ENCODE results near the gene CHST12.
A peak's percentile ranks its signal among the peaks of the same experiment; 100 is the strongest.
"Not testable (repeated sequence)": the region's sequence is repeated elsewhere in the genome, so short reads cannot be mapped to it uniquely, and the experiment has no call there.

CHST12 gene

DNA sequence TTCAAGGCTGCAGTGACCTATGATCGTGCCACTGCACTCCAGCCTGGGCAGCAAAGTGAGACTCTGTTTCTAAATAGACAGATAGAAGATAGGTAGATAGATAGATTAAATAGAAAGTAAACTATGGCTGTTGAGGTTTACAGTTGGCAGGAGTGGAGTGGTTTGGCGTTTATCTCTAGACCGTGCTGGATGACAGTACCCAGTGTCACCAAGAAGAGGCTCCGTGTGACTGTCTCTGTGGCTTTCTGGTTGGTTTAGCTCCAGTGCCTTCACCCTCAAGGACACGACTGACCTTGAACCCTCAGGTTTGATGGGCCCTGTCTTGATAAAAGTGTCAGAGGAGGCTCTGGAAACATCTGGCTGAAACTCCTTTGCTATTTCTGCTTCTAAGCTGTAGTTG is 31.7 kb downstream of the CHST12 start:
- DNase-seq (ENCODE audit: low spot score), result no peak

DNA sequence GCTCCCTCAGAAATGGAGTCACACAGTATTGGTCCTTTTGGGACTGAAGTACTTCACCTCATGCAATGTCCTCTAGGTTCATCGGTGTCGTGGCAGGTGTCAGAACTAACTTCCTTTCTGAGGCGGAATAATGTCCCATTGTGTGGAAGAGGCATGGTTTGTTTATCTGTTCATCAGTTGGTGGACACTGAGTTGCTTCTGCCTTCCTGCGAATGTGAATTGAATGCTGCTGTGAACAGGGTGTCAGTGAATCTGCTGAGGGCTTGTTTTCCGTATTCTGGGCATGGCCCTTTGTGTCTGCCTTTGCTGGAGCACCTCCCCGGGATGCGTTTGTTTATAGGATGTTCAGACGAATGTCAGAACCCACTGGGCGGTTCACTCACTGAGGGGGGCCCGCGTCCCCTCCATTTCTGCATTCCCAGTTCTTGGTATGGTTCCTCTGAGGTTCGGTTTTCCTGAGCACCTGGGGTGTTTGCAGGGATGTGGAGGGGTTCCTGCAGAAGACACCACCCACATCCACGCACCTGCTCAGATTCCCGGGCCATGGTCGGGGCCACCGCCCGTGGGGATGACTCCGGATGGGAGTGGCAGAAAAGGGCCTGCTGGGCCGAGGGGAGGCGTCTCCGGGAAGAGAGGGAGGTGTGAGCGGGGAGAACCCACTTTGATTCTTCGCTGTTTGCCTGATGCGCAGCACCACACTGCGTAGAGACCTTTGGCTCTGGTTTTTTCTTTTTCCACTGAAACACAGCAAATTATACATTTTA is 33.1 kb downstream of the CHST12 start:
- no peak for DNase-seq (ENCODE audit: low spot score)

DNA sequence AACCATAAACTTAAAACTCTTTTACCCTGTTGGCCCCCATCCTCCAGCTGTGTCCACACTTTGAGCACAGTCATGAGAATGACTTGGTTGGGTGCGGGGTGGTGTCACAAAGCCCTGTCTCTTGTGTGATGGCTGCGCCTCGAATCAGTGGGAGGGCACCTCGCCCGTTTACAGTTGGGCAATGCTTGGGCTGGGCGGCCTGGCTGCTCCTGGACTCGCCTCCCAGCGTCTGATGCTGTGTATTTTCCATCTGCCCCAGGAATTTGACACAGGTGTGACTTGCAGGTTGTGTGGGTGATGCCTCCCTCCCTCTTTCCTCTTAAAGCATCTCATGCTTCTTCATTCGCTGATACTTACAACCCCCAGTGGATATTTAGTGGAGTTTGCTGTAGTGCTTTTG is 33.7 kb downstream of the CHST12 start:
- no peak for DNase-seq (ENCODE audit: low spot score)

GRCh38 chr7:2437537-2438148 is 34.2 kb downstream of the CHST12 start:
- DNase-seq (ENCODE audit: low spot score), result no peak

DNA sequence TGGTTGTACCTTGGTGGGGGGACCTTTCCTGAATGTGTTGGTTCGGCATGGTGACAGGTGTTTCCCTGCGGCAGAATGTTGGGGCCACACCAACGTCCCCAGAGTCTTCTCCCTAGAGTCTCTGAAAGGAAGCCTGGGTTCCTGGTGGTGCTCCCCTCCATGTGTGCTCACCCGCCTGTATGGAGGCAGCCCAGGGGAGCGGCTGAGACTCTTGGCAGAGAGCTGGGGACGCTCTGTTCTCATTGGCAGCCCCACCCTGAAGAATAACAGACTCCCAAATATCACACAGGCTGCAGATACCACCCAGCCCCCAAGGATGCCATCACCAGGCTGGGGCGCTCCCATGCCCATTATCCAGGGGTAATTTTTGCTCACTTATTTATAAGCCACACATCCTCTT is 34.8 kb downstream of the CHST12 start:
- DNase-seq (ENCODE audit: low spot score), result no peak

DNA sequence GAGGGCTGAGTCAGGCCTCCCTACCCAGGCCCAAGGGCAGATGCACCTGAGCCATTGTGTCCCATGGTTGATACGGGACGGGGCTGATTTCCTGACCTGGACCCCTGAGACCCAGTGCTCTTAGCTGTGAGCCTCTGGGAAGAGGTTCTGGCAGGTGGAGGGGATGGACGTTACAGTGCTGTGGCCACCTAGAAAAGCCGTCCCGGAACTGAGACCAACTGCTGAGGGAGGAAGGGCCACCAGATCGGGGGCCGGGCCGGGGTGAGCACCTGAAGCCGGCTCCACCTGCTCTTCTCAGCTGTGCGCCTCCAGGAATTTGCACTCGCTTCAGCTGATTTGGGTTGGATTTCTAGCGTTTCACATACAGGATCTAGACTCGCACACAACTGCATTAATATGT is 35.4 kb downstream of the CHST12 start:
- DNase-seq (ENCODE audit: low spot score), result no peak

- DNase-seq (ENCODE audit: low spot score), result no peak
Measured at GRCh38 chr7:2440608-2441245, 37.3 kb downstream of the CHST12 start.

- DNase-seq (ENCODE audit: low spot score), result no peak
Measured at GRCh38 chr7:2441430-2442058, 38.1 kb downstream of the CHST12 start.

GRCh38 chr7:2443491-2443890 is 40.1 kb downstream of the CHST12 start:
- DNase-seq (ENCODE audit: low spot score), result no peak

- DNase-seq (ENCODE audit: low spot score), result no peak
Measured at GRCh38 chr7:2444476-2444875, 41.1 kb downstream of the CHST12 start.

- no peak for DNase-seq (ENCODE audit: low spot score)
Measured at GRCh38 chr7:2445047-2445446, 41.6 kb downstream of the CHST12 start.

DNA sequence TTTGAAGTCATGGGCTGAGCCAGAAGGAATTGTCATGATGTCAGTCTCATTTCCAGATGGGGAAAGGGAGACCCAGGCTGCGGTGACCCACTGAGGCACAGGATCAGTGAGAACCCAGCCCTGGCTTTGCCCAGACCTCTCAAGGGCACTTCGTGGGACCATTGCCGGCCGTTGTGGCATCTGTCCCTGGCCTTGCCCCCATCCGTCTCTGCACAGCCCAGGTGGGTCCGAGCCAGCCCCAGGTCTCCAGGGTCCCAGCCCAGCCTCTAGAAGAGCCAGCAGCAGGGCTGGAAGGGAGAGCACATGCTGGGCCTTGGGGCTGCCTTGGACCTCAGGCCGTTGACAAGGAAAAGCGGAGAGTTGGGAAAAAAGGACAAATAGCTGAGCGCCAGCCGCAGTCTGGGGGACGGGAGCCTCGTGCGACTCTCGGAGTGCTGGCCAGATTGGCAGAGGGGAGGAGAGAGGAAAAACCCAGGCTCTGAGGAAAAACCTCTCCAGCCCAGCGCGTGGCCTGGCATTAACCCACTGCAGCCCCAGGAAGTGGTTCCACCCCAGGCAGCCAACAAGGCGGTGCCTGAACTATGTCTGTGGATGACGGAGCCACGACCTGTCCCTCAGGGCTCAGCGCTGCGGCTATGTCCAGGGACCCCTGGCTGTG is 42.6 kb downstream of the CHST12 start:
- DNase-seq (ENCODE audit: low spot score), result no peak

DNA sequence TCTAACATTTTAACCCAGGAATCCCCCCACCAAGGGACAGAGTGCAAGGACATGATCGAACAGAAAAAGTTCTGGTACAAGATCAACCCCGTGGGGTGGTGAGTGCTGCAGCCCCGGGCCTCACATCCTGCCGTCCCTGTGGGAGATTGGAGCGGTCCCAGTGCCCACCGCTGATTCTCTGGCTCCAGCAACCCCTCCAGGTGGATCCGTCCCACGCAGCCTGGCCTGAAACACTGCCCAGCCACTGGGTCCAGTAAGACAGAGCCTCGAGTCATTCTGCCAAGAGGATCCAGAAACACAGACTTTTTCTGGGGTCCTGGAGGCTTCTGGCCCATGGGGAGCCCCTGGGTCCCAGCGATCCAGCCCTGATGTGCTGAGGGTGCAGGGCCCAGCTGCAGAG is 43.3 kb downstream of the CHST12 start:
- DNase-seq (ENCODE audit: low spot score), result no peak

GRCh38 chr7:2450198-2451107 is 47.0 kb downstream of the CHST12 start:
- no peak for DNase-seq (ENCODE audit: low spot score)

DNA sequence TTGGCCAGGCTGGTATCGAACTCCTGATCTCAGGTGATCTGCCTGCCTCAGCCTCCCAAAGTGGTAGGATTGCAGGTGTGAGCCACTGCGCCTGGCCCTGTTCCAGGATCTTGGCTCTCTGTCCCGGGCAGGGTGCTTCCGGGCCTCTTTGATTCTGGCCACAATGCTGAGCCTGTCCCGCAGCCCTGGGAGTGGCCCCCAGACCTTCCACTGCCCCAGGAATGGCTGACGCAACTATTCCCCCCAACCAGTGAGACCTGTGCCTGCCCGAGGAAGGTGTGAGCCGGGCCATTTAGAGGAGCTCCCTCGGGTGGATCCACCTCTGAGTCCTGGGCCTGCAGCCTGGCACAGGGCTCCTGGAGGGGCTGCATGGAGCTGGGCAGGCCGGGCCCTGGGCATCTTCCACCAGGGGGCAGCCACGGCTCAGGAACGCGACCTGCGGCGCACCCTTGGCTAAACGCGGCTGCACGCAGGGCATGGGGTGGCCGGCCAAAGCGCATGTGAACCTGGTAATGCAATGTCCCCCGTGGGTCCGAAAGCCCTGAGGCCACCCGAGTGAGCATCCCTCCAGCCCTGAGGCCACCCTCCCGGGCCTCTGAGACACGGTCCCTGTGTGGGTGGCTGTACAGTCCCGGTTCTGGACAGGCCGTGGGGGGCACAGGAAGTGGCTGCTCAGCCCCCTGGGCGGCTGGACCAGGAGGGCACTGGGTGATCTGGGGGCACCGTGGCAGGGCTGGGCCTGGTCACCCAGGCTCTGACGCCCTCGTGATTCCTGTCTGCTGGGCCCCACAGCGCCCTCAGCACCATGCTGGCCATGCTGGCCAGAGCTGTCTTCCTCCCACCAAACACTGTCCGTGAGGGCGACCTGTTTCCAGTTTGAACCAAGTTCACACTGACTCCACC is 48.0 kb downstream of the CHST12 start:
- peak; percentile 98 for DNase-seq (ENCODE audit: low spot score)

GRCh38 chr7:2452074-2452507 is 48.7 kb downstream of the CHST12 start:
- no peak for DNase-seq (ENCODE audit: low spot score)

- no peak for DNase-seq (ENCODE audit: low spot score)
Measured at GRCh38 chr7:2452643-2453270, 49.3 kb downstream of the CHST12 start.

DNA sequence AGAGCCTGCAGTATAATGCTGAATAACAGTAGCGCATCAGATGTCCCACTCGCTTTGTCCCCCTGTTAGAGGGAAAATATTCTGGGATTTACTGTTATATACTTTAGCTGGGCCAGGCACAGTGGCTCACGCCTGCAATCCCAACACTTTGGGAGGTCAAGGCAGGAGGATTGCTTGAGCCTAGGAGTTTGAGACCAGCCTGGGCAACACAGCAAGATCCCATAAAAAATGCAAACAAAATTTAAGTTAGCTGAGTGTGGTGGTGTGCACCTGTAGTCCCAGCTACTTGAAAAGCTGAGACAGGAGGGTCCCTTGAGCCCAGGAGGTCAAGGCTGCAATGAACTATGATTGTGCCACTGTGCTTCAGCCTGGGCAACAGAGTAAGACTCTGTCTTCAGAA is 50.4 kb downstream of the CHST12 start:
- DNase-seq (ENCODE audit: low spot score), result not testable (repeated sequence)

GRCh38 chr7:2459674-2460073 is 56.3 kb downstream of the CHST12 start:
- no peak for DNase-seq (ENCODE audit: low spot score)

DNA sequence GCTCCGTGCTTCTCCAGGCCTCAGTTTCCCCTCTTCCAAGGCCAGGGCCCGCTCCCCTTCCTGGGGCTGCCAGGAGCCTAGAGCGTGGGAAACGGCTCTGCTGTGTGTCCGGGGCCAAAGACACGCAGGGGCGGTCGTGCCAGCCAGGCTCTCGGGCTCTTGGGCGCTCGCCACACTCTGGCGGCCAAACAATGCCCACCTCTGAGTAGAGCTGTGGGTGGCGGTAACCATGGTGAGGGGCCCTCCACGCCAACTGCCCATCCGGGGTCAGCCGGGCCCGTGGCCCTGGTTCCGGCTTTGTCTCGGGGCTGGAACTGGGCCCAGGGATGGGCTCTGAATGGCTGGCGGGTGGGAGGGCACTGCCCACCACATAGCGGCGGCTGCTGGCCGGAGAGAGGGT is 56.8 kb downstream of the CHST12 start:
- DNase-seq (ENCODE audit: low spot score), result no peak

Data from HuH-7.5 (cell line).